Adrenal gland (tissue), 5 donors: ENCODE measurements around the gene SNX30.

ENCODE experiments used
- CTCF ChIP-seq, 6 experiments: fragments of 450-650 bp in 4 of 6; fragments of 200-600 bp in 2 of 6; sonication (generic) in 1 of 6; IDR thresholded peaks; 1 replicate in 5 of 6; 2 replicates in 1 of 6; pipeline versions ENCODE4 v1.5.1 to v1.8.0; 2016 to 2021; ENCODE audit warnings: antibody characterized with exemption in 6 of 6, mild to moderate bottlenecking in 2 of 6, moderate library complexity in 1 of 6
- POLR2A ChIP-seq, 2 donors: fragments of 450-650 bp; IDR thresholded peaks; one replicate each; pipeline ENCODE4 v1.6.1; 2017; ENCODE audit warnings: antibody characterized with exemption in 2 of 2, mild to moderate bottlenecking in 2 of 2, moderate library complexity in 1 of 2
- donor health status: DM: no; HTN: no; CAD: no.

GRCh38 chr9:112864403-112864802, 113.8 kb downstream of the SNX30 start:
- TF ChIP-seq CTCF (IDR thresholded peaks at IDR 0.05) (no peak), POLR2A (IDR thresholded peaks at IDR 0.05) (no peak)
